D721Med (cell line): ENCODE data around the gene UIMC1.

Experiments
- DNase-seq: peaks from one replicate; pipeline ENCODE4 v3.0.0; 2011; ENCODE audit warnings: low spot score; ENCODE audit not compliant: insufficient read length
- FAIRE-seq: peaks from 2 replicates; lab custom pipeline; 2011; peaks lifted over from hg19 to GRCh38; lab: Jason Lieb, UNC
- CTCF ChIP-seq: IDR thresholded peaks from 2 replicates; pipeline ENCODE4 v1.5.1; 2012; ENCODE audit warnings: mild to moderate bottlenecking, control low read depth; ENCODE audit not compliant: insufficient read depth; ENCODE audit errors: missing control alignments

UIMC1 gene

GRCh38 chr5:176857216-176857893 is 149.2 kb downstream of the UIMC1 start:
- TF ChIP-seq CTCF: no peak
- no peak for DNase-seq
- FAIRE-seq: no peak

- no peak for TF ChIP-seq CTCF
- FAIRE-seq (no peak), DNase-seq (no peak)
Measured at GRCh38 chr5:176856746-176857145, 149.8 kb downstream of the UIMC1 start.

- FAIRE-seq (no peak), DNase-seq (no peak)
- no peak for TF ChIP-seq CTCF
Measured at GRCh38 chr5:176855598-176855997, 151.0 kb downstream of the UIMC1 start.
